Activated naive CD4-positive, alpha-beta T cell treated with anti-CD3 and anti-CD28 coated beads for 36 hours (primary cell): Measurements from ENCODE around the gene TMEM140. TPM values are rescaled to one million over a fixed set of nuclear protein-coding genes. Genes with fewer than 3 reads are reported as not detected.

Experiments
- CTCF ChIA-PET: fragments of 350-600 bp; sonication (Branson Sonifier 250); formaldehyde crosslinking; loops from one replicate; lab custom pipeline; 2021; ENCODE audit warnings: antibody characterized with exemption; lab: Charles Lee
- DNase-seq: peaks from one replicate; pipeline ENCODE4 v3.0.0-alpha.2; 2020
- H3K27ac Mint-ChIP-seq: one replicate; pipeline ENCODE4 v1.8.0; 2021; ENCODE audit warnings: mild to moderate bottlenecking, mixed read lengths
- H3K27me3 Mint-ChIP-seq: one replicate; pipeline ENCODE4 v1.8.0; 2021; ENCODE audit warnings: low read depth, mixed read lengths
- H3K36me3 Mint-ChIP-seq: one replicate; pipeline ENCODE4 v1.8.0; 2021; ENCODE audit warnings: low read depth, mixed read lengths
- H3K4me1 Mint-ChIP-seq: one replicate; pipeline ENCODE4 v1.8.0; 2021; ENCODE audit warnings: low read depth, mixed read lengths
- H3K4me3 Mint-ChIP-seq: one replicate; pipeline ENCODE4 v1.8.0; 2021; ENCODE audit warnings: mild to moderate bottlenecking, moderate library complexity, mixed read lengths
- H3K9me3 Mint-ChIP-seq: one replicate; pipeline ENCODE4 v1.8.0; 2021; ENCODE audit warnings: mixed read lengths
- intact Hi-C: fragments of 100-400 bp; cut with micrococcal nuclease; formaldehyde crosslinking; loops from one replicate; pipeline ENCODE4 v1.15.1; 2023
- total RNA-seq, 2 experiments: library from RNA; stranded (reverse); gene quantifications; one replicate each; pipeline ENCODE4 v1.2.3, GENCODE V29; 2021

TMEM140 gene
- total RNA-seq, 2 experiments from 2014 or later = 8.1 to 9.2 TPM

- H3K9me3 Mint-ChIP-seq = peaks cover under 1% of the 10 kb centered on the region
- H3K36me3 Mint-ChIP-seq = peaks cover 65% of the 10 kb centered on the region
- no peak overlapping the region for H3K27ac Mint-ChIP-seq
- intact Hi-C loops = no loop called here
- no peaks in the 10 kb centered on the region for H3K4me1 Mint-ChIP-seq
- CTCF ChIA-PET = interaction anchor here (0.5 kb wide), 1 partner anchor 423 kb away, joined by 4 read pairs; no protein-coding TSS in a partner anchor
- H3K27me3 Mint-ChIP-seq = no peaks in the 10 kb centered on the region
- no peak for DNase-seq
- H3K4me3 Mint-ChIP-seq = no peak overlapping the region
These were observed 41.4 kb downstream of the TMEM140 start for GRCh38 chr7:135189221-135189662.

DNA sequence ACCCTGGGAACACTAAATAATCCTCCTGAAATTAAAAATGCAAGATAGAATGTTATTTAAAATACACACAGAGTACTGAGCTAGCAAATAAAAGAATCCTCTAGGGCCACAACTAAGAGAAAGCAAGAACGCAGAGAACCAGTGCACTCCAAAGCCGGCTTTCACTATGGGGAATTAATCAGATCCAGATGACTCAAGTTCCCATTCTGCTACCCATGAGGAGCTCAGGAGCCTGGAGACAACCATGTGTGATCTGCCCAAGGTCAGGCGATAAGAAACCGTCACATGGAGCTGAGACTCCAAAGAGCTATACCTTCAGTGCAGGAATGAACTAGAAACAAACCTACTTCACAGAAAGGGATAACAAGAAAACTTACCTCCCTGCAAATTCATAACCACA is 42.1 kb downstream of the TMEM140 start:
- H3K27ac Mint-ChIP-seq = no peak overlapping the region
- DNase-seq = no peak
- H3K4me3 Mint-ChIP-seq = no peak overlapping the region
- no peaks in the 10 kb centered on the region for H3K9me3 Mint-ChIP-seq
- H3K36me3 Mint-ChIP-seq = peaks cover 60% of the 10 kb centered on the region
- no peaks in the 10 kb centered on the region for H3K27me3 Mint-ChIP-seq
- CTCF ChIA-PET = no interaction called here
- H3K4me1 Mint-ChIP-seq = no peaks in the 10 kb centered on the region
- intact Hi-C loops = no loop called here

DNA sequence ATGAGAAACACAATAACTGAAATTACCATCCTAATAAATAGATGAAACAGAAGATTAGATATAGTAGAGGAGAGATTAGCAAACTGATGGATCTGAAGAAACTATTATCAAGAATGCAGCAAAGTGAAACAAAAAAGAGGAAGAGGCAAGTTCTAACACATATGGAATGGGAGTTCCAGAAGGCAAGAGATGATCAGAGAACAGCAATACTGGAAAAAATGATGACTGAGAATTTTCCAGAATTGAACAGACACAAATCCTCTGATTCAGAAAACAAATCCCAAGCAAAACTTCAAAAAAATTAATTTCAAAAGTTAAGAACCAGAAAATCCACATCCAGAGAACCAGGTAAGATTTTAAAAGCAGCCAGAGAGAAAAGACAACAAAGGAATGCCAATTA is 42.8 kb downstream of the TMEM140 start:
- no peaks in the 10 kb centered on the region for H3K9me3 Mint-ChIP-seq
- CTCF ChIA-PET = no interaction called here
- no peak overlapping the region for H3K4me3 Mint-ChIP-seq
- intact Hi-C loops = no loop called here
- H3K27ac Mint-ChIP-seq = peak overlapping the region; percentile 10
- H3K36me3 Mint-ChIP-seq = peaks cover 56% of the 10 kb centered on the region
- H3K27me3 Mint-ChIP-seq = no peaks in the 10 kb centered on the region
- no peaks in the 10 kb centered on the region for H3K4me1 Mint-ChIP-seq
- DNase-seq = no peak

- CTCF ChIA-PET = no interaction called here
- H3K4me1 Mint-ChIP-seq = no peaks in the 10 kb centered on the region
- H3K9me3 Mint-ChIP-seq = no peaks in the 10 kb centered on the region
- DNase-seq = no peak
- H3K27me3 Mint-ChIP-seq = no peaks in the 10 kb centered on the region
- no peak overlapping the region for H3K27ac Mint-ChIP-seq
- intact Hi-C loops = no loop called here
- peaks cover 50% of the 10 kb centered on the region for H3K36me3 Mint-ChIP-seq
- H3K4me3 Mint-ChIP-seq = no peak overlapping the region
These were observed 45.2 kb downstream of the TMEM140 start for GRCh38 chr7:135192914-135193536.

DNA sequence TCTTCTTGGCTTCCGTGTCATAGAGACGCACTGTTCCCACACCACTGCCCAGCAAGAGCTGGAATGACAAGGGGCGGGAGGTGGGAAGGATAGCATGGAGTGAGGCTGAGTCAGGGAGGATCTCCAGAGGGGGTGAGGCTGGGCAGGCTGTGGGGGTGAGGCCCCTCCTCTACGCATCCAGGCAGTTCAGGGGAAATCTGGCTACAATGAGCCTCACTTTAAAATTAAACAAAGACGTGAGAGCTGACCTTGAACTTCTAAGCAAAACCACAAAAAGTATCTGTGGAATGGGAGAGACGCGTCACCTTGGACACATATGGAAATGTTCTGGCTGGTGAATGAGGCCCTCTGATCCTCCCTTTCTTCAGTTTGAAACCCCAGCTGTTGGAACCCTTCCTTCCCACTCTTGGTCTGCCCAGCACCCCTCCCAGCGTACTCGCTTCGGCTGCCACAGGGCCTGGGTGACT is 45.8 kb downstream of the TMEM140 start:
- H3K9me3 Mint-ChIP-seq = no peaks in the 10 kb centered on the region
- peaks cover 49% of the 10 kb centered on the region for H3K36me3 Mint-ChIP-seq
- H3K4me3 Mint-ChIP-seq = no peak overlapping the region
- no peak for DNase-seq
- intact Hi-C loops = no loop called here
- H3K27me3 Mint-ChIP-seq = no peaks in the 10 kb centered on the region
- H3K27ac Mint-ChIP-seq = no peak overlapping the region
- peaks cover 3% of the 10 kb centered on the region for H3K4me1 Mint-ChIP-seq
- CTCF ChIA-PET = no interaction called here

DNA sequence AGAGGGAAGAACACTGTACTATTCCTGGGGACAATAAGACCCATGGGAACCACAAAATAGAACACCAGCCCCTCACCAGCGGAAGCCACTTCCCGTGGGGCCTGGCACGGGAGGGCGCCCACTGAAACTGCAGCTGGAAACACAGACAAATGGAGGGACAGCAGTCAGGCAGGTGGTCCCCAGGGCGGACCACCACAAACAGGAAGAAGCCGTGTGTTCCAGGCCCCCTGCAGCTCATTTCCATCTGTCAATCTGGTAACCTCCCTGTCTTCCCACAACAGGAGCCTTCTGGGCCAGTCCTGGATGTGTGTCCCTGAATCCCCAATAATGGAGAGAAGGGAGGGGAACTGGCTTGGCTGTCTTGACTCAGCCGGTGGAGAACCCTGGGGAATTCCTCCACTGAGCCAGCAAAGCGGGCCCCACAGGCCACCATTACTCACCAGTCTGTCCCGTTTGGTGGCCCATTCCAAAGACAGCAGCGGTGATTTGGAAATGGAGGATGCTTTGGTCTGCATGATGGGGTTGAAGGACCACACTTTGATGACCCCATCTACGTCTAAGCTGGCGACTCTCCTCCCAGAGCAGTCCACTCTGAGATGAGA is 46.7 kb downstream of the TMEM140 start:
- no peaks in the 10 kb centered on the region for H3K9me3 Mint-ChIP-seq
- no peak for DNase-seq
- H3K4me1 Mint-ChIP-seq = peaks cover 3% of the 10 kb centered on the region
- H3K36me3 Mint-ChIP-seq = peaks cover 47% of the 10 kb centered on the region
- CTCF ChIA-PET = no interaction called here
- no peak overlapping the region for H3K4me3 Mint-ChIP-seq
- H3K27me3 Mint-ChIP-seq = no peaks in the 10 kb centered on the region
- intact Hi-C loops = no loop called here
- H3K27ac Mint-ChIP-seq = no peak overlapping the region

- no peak overlapping the region for H3K4me3 Mint-ChIP-seq
- intact Hi-C loops = no loop called here
- H3K36me3 Mint-ChIP-seq = peaks cover 46% of the 10 kb centered on the region
- no peaks in the 10 kb centered on the region for H3K27me3 Mint-ChIP-seq
- peaks cover 3% of the 10 kb centered on the region for H3K4me1 Mint-ChIP-seq
- H3K27ac Mint-ChIP-seq = no peak overlapping the region
- no peaks in the 10 kb centered on the region for H3K9me3 Mint-ChIP-seq
- no peak for DNase-seq
- CTCF ChIA-PET = no interaction called here
These were observed 47.3 kb downstream of the TMEM140 start for GRCh38 chr7:135195156-135195555.

DNA sequence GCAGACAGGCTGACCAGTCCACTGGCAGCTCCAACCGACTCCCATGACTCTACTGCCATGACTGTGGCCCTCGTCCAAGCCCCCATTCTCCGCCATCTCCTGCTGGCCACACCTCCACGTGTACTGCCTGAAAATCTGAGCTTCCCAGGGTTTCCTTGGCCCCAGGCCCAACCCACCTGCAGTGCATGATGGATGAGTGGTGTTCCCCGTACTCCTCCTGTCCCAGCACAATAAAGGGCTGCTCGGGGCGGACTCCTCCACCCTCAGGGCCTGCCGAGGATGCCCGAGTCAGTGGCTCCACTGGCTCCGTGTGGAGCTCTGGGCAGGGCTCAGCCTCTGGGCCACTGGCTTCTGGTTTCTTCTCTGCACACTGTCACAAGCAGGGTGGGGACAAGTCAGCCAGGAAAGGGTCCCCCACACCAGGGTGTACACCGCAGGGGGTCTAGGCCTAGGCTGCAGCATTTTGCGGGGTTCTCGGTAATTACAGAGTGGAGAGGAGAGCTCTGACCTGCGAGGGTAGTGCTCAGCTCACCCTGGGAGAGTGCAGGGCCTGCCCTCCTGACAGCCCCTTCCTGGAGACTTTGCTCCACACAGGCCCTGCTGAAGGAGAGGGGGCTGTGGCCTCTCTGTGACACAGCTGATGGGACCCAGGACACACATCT is 48.2 kb downstream of the TMEM140 start:
- peaks cover 3% of the 10 kb centered on the region for H3K4me1 Mint-ChIP-seq
- CTCF ChIA-PET = interaction anchor here (0.6 kb wide), 1 partner anchor 10 kb away, joined by 3 read pairs; no protein-coding TSS in a partner anchor
- H3K27ac Mint-ChIP-seq = no peak overlapping the region
- intact Hi-C loops = no loop called here
- H3K27me3 Mint-ChIP-seq = no peaks in the 10 kb centered on the region
- H3K9me3 Mint-ChIP-seq = no peaks in the 10 kb centered on the region
- H3K4me3 Mint-ChIP-seq = no peak overlapping the region
- H3K36me3 Mint-ChIP-seq = peaks cover 40% of the 10 kb centered on the region
- DNase-seq = no peak

DNA sequence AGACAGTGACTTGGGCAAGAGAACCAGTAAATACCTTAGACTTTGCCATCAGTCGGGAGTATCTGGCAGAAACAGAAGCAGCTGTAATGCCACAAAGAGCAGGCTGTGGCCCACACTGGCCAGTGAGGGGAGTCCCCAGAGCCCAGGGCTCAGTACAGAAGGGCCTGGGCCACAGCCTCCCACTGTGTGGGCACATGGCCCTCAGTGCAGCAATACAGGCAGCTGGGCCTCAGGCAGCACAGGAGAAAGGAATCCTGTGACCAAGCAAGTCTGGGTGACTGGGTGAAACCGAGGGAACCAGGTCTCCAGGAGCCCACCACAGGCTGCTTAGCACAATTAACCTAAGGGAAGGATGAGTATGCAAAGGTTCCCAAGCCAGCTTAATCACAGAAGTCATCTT is 49.5 kb downstream of the TMEM140 start:
- no peak overlapping the region for H3K27ac Mint-ChIP-seq
- H3K4me3 Mint-ChIP-seq = no peak overlapping the region
- no peaks in the 10 kb centered on the region for H3K27me3 Mint-ChIP-seq
- no peak for DNase-seq
- CTCF ChIA-PET = no interaction called here
- H3K9me3 Mint-ChIP-seq = no peaks in the 10 kb centered on the region
- peaks cover 8% of the 10 kb centered on the region for H3K4me1 Mint-ChIP-seq
- peaks cover 40% of the 10 kb centered on the region for H3K36me3 Mint-ChIP-seq
- intact Hi-C loops = no loop called here

- Mint-ChIP-seq H3K9me3 (no peaks in the 10 kb centered on the region), H3K36me3 (peaks cover 36% of the 10 kb centered on the region), H3K4me1 (peaks cover 14% of the 10 kb centered on the region), H3K27ac (no peak overlapping the region), H3K4me3 (no peak overlapping the region), H3K27me3 (no peaks in the 10 kb centered on the region)
- intact Hi-C loops = no loop called here
- no peak for DNase-seq
- CTCF ChIA-PET = interaction anchor here (0.5 kb wide), 1 partner anchor 9 kb away, joined by 3 read pairs; no protein-coding TSS in a partner anchor
These were observed 50.2 kb downstream of the TMEM140 start for GRCh38 chr7:135197906-135198655.

- no peak for DNase-seq
- H3K4me3 Mint-ChIP-seq = no peak overlapping the region
- H3K9me3 Mint-ChIP-seq = no peaks in the 10 kb centered on the region
- H3K36me3 Mint-ChIP-seq = peaks cover 40% of the 10 kb centered on the region
- intact Hi-C loops = no loop called here
- H3K27ac Mint-ChIP-seq = no peak overlapping the region
- H3K27me3 Mint-ChIP-seq = no peaks in the 10 kb centered on the region
- CTCF ChIA-PET = no interaction called here
- peaks cover 21% of the 10 kb centered on the region for H3K4me1 Mint-ChIP-seq
These were observed 51.6 kb downstream of the TMEM140 start for GRCh38 chr7:135199439-135199838.

GRCh38 chr7:135200821-135201331 is 53.0 kb downstream of the TMEM140 start:
- Mint-ChIP-seq H3K36me3 (peaks cover 37% of the 10 kb centered on the region), H3K27me3 (no peaks in the 10 kb centered on the region), H3K27ac (no peak overlapping the region), H3K9me3 (no peaks in the 10 kb centered on the region), H3K4me1 (peaks cover 23% of the 10 kb centered on the region), H3K4me3 (no peak overlapping the region)
- no peak for DNase-seq
- intact Hi-C loops = no loop called here
- CTCF ChIA-PET = no interaction called here
